ENCODE measurements around the gene PABPC5. TPM values are rescaled to one million over a fixed set of nuclear protein-coding genes. Genes with fewer than 3 reads are reported as not detected.

PABPC5 gene
- total RNA-seq: under 1 TPM; 0.31 to 0.47 TPM
- long read RNA-seq: 0 reads

DNA sequence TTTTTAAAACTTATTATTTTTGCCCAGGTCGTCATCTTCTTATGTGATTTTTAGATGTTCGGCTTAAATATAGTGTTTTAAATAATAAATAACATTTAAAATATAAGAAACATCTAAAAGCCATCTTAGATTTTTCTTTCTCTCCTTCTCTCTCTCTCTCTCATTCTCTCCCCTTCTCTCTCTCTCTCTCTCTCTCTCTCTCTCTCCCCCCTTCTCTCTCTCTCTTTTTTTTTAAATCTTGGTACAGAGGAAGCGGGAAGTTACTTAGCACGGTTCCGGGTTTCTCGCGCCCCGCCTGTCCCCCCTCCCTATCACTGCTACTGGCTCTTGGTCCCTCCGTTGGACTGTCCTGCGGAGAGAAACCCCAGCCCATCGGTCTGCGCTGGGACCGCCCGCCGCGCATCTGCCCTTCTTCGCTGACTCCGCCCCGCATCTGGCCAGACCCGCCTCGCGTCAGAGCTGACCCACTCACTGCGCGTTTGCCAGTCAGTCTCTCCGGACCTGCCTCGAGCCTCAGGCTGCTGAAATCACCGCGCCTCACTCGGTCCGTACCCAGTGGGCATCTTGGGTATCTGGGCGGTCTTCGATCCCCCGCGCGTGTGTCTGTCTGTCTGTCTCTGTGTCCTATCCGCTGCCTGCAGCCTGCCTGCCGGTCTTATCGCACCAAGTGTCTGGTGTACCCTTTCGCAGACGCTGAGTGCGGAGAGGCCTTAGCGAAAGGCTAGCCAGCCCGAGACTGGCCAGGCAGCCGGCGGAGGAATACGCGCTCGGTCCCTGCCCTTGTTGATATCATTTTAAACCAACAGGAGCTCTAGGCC lies at the start of gene PABPC5:
Gene PABPC5, plus strand, starts transcription at position 489 of the 818 bp plus-strand sequence. CDS start 739 bp downstream, outside the sequence.
- peak; percentile 24 for ATAC-seq
- DNase-seq: peak; percentile 27 to 65
- intact Hi-C loops (cut with DNase I, micrococcal nuclease): no loop called here

DNA sequence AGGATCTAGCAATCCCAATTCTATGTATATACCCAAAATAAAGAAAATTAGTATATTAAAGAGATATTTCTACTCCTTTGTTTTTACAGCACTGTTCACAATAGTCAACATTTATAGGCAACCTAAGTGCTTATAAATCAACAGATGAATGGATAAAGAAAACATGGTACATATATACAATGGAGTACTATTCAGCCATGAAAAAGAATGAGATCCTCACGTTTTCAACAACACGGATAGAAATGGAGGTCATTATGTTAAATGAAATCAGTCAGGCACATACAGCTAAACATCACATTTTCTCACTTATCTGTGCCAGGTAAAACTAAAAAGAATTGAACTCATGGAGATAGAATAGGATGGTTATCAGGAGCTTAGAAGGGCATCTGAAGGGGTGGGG lies 45.6 kb upstream of the PABPC5 start:
- DNase-seq (no peak), ATAC-seq (no peak)
- intact Hi-C loops (cut with DNase I, micrococcal nuclease): no loop called here

- ATAC-seq (no peak), DNase-seq (no peak)
Observed at GRCh38 chrX:91414713-91415112, 19.9 kb upstream of the PABPC5 start.

GRCh38 chrX:91435395-91435794 lies 756 bp downstream of the PABPC5 start:
- intact Hi-C loops (cut with DNase I, micrococcal nuclease): no loop called here
- ATAC-seq: no peak
- DNase-seq: no peak

More at GRCh38 chrX:91414713-91415112, 19.9 kb upstream of the PABPC5 start:
- intact Hi-C loops (cut with DNase I, micrococcal nuclease): no loop called here

Measured in left colon (tissue), 2 donors.